Glutamatergic neuron (in vitro differentiated cells): Measurements from ENCODE around the gene APOB. TPM values are rescaled to one million over a fixed set of nuclear protein-coding genes. Genes with fewer than 3 reads are reported as not detected.

Experiments
- DNase-seq: peaks from one replicate; pipeline ENCODE4 v3.0.0; 2022
- H3K27ac Mint-ChIP-seq: one replicate; pipeline ENCODE4 v1.8.0; 2020; ENCODE audit warnings: mild to moderate bottlenecking, mixed read lengths, inconsistent platforms; ENCODE audit not compliant: unreplicated experiment
- H3K27me3 Mint-ChIP-seq: one replicate; pipeline ENCODE4 v1.8.0; 2020; ENCODE audit warnings: mild to moderate bottlenecking, moderate library complexity, mixed read lengths, inconsistent platforms; ENCODE audit not compliant: unreplicated experiment
- H3K36me3 Mint-ChIP-seq: one replicate; pipeline ENCODE4 v1.8.0; 2020; ENCODE audit warnings: mild to moderate bottlenecking, mixed read lengths, inconsistent platforms; ENCODE audit not compliant: unreplicated experiment
- H3K4me1 Mint-ChIP-seq: one replicate; pipeline ENCODE4 v1.8.0; 2020; ENCODE audit warnings: mild to moderate bottlenecking, low read depth, mixed read lengths, inconsistent platforms; ENCODE audit not compliant: unreplicated experiment
- H3K4me3 Mint-ChIP-seq: one replicate; pipeline ENCODE4 v1.8.0; 2020; ENCODE audit warnings: mild to moderate bottlenecking, mixed read lengths, inconsistent platforms; ENCODE audit not compliant: unreplicated experiment
- H3K9me3 Mint-ChIP-seq: one replicate; pipeline ENCODE4 v1.8.0; 2020; ENCODE audit warnings: mild to moderate bottlenecking, moderate library complexity, mixed read lengths, inconsistent platforms; ENCODE audit not compliant: unreplicated experiment
- CTCF ChIP-seq: fragments of 200-600 bp; sonication (generic); IDR thresholded peaks from one replicate; pipeline ENCODE4 v1.5.0; 2021; ENCODE audit not compliant: partially characterized antibody, unreplicated experiment
- total RNA-seq: library from RNA; stranded (reverse); fragmentation: NEBNext Ultra II Directional; extraction: Animal tissue kit (Norgen Biotek cat#: 25700); gene quantifications from one replicate; pipeline ENCODE4 v1.2.1, GENCODE V29; 2021; ENCODE audit not compliant: unreplicated experiment

Gene APOB
- total RNA-seq, 1 donor from 2014 or later = not detected

GRCh38 chr2:20997953-20998722, 45.7 kb downstream of the APOB start:
- no peak for TF ChIP-seq CTCF
- H3K4me1 Mint-ChIP-seq = no peaks in the 10 kb centered on the region
- H3K4me3 Mint-ChIP-seq = no peak overlapping the region
- no peaks in the 10 kb centered on the region for H3K9me3 Mint-ChIP-seq
- no peaks in the 10 kb centered on the region for H3K27me3 Mint-ChIP-seq
- no peaks in the 10 kb centered on the region for H3K36me3 Mint-ChIP-seq
- no peak overlapping the region for H3K27ac Mint-ChIP-seq
- no peak for DNase-seq

GRCh38 chr2:20994130-20994529, 49.7 kb downstream of the APOB start:
- no peak overlapping the region for H3K4me3 Mint-ChIP-seq
- DNase-seq = no peak
- TF ChIP-seq CTCF = no peak
- no peak overlapping the region for H3K27ac Mint-ChIP-seq
- H3K4me1 Mint-ChIP-seq = peaks cover 4% of the 10 kb centered on the region
- peaks cover 2% of the 10 kb centered on the region for H3K9me3 Mint-ChIP-seq
- no peaks in the 10 kb centered on the region for H3K36me3 Mint-ChIP-seq
- H3K27me3 Mint-ChIP-seq = peaks cover 5% of the 10 kb centered on the region

- no peak for DNase-seq
- TF ChIP-seq CTCF = no peak
- H3K27ac Mint-ChIP-seq = no peak overlapping the region
- no peak overlapping the region for H3K4me3 Mint-ChIP-seq
- peaks cover 5% of the 10 kb centered on the region for H3K27me3 Mint-ChIP-seq
- H3K9me3 Mint-ChIP-seq = peaks cover 2% of the 10 kb centered on the region
- peaks cover 4% of the 10 kb centered on the region for H3K4me1 Mint-ChIP-seq
- no peaks in the 10 kb centered on the region for H3K36me3 Mint-ChIP-seq
Measured at GRCh38 chr2:20992201-20992711, 51.6 kb downstream of the APOB start.

- no peak for TF ChIP-seq CTCF
- no peak overlapping the region for H3K27ac Mint-ChIP-seq
- H3K36me3 Mint-ChIP-seq = no peaks in the 10 kb centered on the region
- peaks cover 4% of the 10 kb centered on the region for H3K4me1 Mint-ChIP-seq
- no peak overlapping the region for H3K4me3 Mint-ChIP-seq
- H3K9me3 Mint-ChIP-seq = peaks cover 2% of the 10 kb centered on the region
- no peak for DNase-seq
- peaks cover 5% of the 10 kb centered on the region for H3K27me3 Mint-ChIP-seq
Measured at GRCh38 chr2:20990442-20991430, 53.1 kb downstream of the APOB start.
